Endothelial cell of umbilical vein (primary cell): ENCODE measurements around the gene PATL1.

Experiments used
- CTCF ChIP-seq, 2 donors: IDR thresholded peaks; 1 replicate in 1 of 2; 2 replicates in 1 of 2; pipeline ENCODE4 v1.5.1; 2011; ENCODE audit warnings: low read length in 2 of 2, mild to moderate bottlenecking in 2 of 2, moderate library complexity in 2 of 2, control low read depth in 1 of 2, inconsistent platforms in 1 of 2, low read depth in 1 of 2; ENCODE audit not compliant: insufficient read depth in 1 of 2; ENCODE audit errors: extremely low read depth in 1 of 2
- EZH2 ChIP-seq: IDR thresholded peaks from 2 replicates; pipeline ENCODE4 v1.6.1; 2012; ENCODE audit warnings: borderline replicate concordance, low read depth, mild to moderate bottlenecking, moderate library complexity, low read length, inconsistent platforms; ENCODE audit not compliant: severe bottlenecking
- FOS ChIP-seq: IDR thresholded peaks from 2 replicates; pipeline ENCODE4 v1.6.1; 2011; ENCODE audit warnings: mild to moderate bottlenecking, low read length, moderate library complexity, borderline replicate concordance; ENCODE audit not compliant: insufficient read depth
- JUN ChIP-seq: IDR thresholded peaks from 2 replicates; pipeline ENCODE4 v1.6.1; 2011; ENCODE audit warnings: borderline replicate concordance, low read depth; ENCODE audit not compliant: insufficient read length, insufficient read depth
- MAX ChIP-seq: IDR thresholded peaks from 2 replicates; pipeline ENCODE4 v1.6.1; 2011; ENCODE audit not compliant: insufficient read depth, insufficient read length
- MYC ChIP-seq: IDR thresholded peaks from one replicate; pipeline ENCODE4 v1.6.1; 2011; ENCODE audit warnings: mild to moderate bottlenecking, low read depth, low read length
- POLR2A ChIP-seq: IDR thresholded peaks from 2 replicates; pipeline ENCODE4 v1.6.1; 2012; ENCODE audit warnings: low read depth, mild to moderate bottlenecking, control low read depth, low read length
- POLR2AphosphoS5 ChIP-seq: IDR thresholded peaks from 2 replicates; pipeline ENCODE4 v1.6.1; 2012; ENCODE audit warnings: low read depth, mild to moderate bottlenecking, control low read depth, low read length, moderate library complexity; ENCODE audit not compliant: insufficient read depth

DNA sequence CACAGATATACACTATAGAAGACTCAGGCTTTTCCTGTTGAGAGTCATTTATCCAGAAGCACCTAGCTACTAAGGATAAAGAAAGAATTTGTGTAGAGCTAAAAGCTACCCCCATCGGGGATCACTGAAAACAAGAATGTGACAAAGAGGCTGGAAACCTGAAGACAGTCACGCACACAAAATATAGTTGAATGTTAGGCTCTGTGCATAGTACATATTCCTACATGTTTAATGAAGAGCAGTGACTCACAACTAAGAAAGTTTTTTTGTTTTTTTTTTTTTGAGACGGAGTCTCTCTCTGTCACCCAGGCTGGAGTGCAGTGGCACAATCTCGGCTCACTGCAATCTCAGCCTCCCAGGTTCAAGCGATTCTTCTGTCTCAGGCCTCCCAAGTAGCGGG is 36.5 kb upstream of the PATL1 start:
- TF ChIP-seq CTCF (IDR thresholded peaks at IDR 0.05; ENCODE audit: extremely low read depth in 1 of 2, insufficient read depth in 1 of 2, low read depth in 1 of 2, low read length in 2 of 2) (no peak), EZH2 (no peak), POLR2A (no peak), POLR2AphosphoS5 (no peak), JUN (no peak), MAX (no peak), MYC (no peak), FOS (no peak)
